NCI-H2171 treated with DMSO at 0.1 percent for 48 hours (cell line): Measurements from ENCODE around the gene MPC2.
"Not testable (repeated sequence)": the region's sequence is repeated elsewhere in the genome, so short reads cannot be mapped to it uniquely, and the experiment has no call there.

ENCODE experiments used
- DNase-seq: peaks from one replicate; lab custom pipeline; 2025; lab: John Stamatoyannopoulos, UW

Gene MPC2

DNA sequence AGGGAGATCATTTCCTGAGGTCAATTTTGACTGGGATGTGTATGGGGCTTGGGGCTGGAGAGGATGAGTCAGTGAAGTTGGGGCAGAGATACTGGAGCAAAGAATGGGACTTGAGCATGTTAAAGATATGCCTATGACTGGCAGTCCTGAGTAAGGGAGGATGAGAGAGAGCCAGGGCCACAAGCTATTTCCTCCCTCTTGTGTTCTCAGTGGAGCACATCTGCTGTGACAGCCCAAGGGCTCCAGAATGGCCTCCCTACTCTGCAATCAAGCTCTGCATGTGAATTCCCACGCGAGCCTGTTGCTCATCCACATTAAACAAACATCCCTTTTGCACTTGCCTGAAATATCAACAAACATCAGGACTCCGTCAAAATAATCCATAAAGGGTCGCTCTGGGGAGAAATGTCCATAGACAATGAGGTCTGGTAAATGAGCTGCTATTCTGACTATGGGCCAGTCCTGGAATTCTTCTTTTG lies 32.2 kb downstream of the MPC2 start:
- no peak for DNase-seq

DNA sequence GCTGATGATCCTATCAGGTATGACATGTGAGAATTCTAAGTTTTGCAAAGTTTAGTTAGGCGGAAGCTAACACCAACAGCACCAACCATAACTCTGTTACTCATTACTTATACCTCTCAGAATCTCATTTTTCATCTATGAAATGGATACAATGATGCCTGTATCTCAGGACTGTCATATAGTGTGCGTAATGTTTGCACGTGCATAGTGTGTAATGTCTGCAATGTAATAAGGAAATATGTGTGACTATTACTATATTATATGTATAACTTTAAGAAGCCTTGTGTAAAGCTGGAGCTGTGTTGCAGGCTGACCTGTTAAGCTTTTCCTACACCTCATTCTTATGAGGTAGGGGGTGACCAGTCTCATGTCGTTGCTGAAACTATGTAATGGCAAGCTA lies 36.0 kb downstream of the MPC2 start:
- DNase-seq: no peak

DNA sequence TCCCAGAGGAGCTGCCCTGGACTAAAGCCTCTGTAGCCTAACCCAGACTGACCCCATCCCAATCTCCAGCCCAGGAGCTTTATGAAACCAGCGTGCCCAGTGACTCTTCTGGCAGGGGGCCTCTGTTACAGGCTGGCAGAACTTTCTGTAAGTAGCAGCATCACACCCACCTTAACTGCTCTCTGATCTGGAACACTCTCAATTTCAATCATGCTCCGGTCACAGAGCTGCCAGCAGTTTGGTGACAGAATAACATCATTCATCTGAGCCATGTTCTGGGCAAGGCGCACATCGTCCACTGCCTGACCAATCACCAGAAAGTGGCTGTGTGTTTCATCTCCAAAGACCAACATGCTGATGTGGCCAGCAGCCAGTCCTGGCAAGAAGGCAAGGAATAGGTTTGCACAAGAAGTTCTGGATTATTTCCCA lies 37.6 kb downstream of the MPC2 start:
- no peak for DNase-seq

- no peak for DNase-seq
These were observed 38.2 kb downstream of the MPC2 start for GRCh38 chr1:167898578-167899222.

- DNase-seq: no peak
These were observed 43.1 kb downstream of the MPC2 start for GRCh38 chr1:167893798-167894197.

- no peak for DNase-seq
These were observed 46.5 kb downstream of the MPC2 start for GRCh38 chr1:167890400-167890799.

DNA sequence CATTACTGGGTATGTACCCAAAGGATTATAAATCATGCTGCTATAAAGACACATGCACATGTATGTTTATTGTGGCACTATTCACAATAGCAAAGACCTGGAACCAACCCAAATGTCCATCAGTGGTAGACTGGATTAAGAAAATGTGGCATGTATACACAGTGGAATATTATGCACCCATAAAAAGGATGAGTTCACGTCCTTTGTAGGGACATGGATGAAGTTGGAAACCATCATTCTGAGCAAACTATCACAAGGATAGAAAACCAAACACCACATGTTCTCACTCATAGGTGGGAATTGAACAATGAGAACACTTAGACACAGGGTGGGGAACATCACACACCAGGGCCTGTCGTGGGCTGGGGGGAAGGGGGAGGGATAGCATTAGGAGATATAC lies 49.7 kb downstream of the MPC2 start:
- DNase-seq: not testable (repeated sequence)

- DNase-seq: no peak
These were observed 54.5 kb downstream of the MPC2 start for GRCh38 chr1:167882376-167882775.

- DNase-seq: no peak
These were observed 55.1 kb downstream of the MPC2 start for GRCh38 chr1:167881786-167882185.

- DNase-seq: no peak
These were observed 55.8 kb downstream of the MPC2 start for GRCh38 chr1:167881069-167881468.

GRCh38 chr1:167880580-167881021 lies 56.3 kb downstream of the MPC2 start:
- DNase-seq: no peak

- no peak for DNase-seq
These were observed 57.4 kb downstream of the MPC2 start for GRCh38 chr1:167879508-167879907.

- DNase-seq: no peak
These were observed 58.3 kb downstream of the MPC2 start for GRCh38 chr1:167878372-167879160.

- no peak for DNase-seq
These were observed 60.2 kb downstream of the MPC2 start for GRCh38 chr1:167876597-167877175.

GRCh38 chr1:167871331-167871730 lies 65.5 kb downstream of the MPC2 start:
- DNase-seq: peak; percentile 67

- DNase-seq: not testable (repeated sequence)
These were observed 67.5 kb downstream of the MPC2 start for GRCh38 chr1:167869157-167870001.

GRCh38 chr1:167866739-167867414 lies 70.0 kb downstream of the MPC2 start:
- DNase-seq: not testable (repeated sequence)
